IPS-NIHi11 (cell line): ENCODE results near the gene MAGI1.

ENCODE experiments used
- DNase-seq: peaks from one replicate; pipeline ENCODE4 v3.0.0; 2012; ENCODE audit warnings: mixed read lengths, low spot score

Gene MAGI1

GRCh38 chr3:66014056-66014455 lies 24.7 kb downstream of the MAGI1 start:
- no peak for DNase-seq

GRCh38 chr3:66012711-66013110 lies 26.0 kb downstream of the MAGI1 start:
- no peak for DNase-seq

DNA sequence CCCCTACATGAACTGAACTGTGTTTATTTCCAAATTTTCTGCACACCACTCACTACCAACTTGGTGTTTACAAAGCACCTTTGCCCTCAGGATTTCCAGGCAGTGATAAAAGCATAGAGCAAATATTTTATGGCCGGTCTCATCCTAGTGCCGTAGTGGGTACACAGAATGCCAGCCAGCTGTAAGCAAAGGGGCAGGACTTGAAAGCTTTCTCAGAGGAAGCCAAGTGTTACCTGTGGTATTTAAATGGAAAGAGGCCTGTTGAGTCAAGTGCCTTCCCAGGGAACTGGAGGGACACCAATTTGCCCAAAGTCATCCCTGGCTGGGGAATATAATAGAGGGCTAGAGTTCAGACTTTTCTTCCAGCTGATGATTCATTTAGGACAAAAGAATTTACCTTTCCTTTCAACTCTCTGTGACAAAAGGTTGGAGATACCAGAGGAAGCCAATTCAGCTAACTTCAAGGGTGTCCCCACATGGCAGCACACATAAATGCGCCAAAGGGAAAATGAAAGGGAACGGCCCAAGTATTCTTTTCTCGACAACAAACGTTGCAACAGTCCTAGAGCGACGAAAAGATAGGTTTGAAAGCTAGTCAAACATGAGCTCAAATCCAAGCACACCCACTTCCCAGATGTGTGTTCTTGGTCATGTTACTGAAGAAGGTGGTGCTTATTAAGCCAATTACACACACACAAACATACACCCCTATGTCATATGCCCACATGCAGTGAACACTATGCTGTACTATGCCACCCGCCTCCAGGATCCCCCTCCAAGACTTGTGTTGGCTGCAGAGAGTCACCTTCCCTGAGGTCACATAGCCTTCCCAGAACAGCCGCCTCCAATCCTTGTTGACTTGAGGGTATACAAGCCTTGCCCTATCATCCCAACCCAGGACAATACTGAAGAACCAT lies 27.7 kb downstream of the MAGI1 start:
- no peak for DNase-seq

DNA sequence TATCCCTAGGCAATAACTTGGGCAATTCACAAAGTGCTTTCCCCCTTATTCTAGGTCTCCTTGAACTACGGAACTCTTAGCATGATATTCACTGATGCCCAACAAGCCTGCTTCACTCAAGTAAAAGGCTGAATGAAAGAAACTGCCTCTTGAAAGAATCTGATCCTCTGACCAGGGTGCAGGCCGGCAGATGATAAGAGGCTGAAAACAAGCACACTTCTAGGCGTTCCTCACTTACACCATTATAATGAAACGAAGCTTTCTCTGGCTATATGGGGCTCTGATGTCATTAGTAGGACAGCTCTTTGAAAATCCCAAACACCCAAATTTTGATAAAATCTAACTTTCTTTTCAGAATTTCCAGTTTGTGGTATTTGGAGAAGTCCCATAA lies 28.4 kb downstream of the MAGI1 start:
- DNase-seq = no peak

- DNase-seq = no peak
Measured at GRCh38 chr3:66004244-66004643, 34.5 kb downstream of the MAGI1 start.

DNA sequence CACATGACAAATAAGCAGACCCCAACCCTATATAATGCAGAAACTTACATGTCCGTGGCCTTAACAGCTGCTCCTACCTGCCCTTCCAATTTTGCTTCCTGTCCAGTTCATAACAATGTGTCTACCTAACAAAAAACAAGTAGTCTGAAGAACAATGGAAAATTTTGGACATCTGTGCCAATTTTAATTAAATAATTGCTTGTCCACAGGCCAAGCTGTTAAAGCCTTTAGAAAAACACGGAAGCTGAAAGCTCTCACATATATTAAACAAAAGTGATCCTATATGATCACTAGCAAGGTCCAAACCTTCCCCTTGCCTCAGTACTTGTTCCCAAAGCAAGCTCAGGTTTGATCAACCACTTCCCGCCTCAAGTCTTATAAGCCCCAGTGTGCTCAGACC lies 37.1 kb downstream of the MAGI1 start:
- DNase-seq = no peak

DNA sequence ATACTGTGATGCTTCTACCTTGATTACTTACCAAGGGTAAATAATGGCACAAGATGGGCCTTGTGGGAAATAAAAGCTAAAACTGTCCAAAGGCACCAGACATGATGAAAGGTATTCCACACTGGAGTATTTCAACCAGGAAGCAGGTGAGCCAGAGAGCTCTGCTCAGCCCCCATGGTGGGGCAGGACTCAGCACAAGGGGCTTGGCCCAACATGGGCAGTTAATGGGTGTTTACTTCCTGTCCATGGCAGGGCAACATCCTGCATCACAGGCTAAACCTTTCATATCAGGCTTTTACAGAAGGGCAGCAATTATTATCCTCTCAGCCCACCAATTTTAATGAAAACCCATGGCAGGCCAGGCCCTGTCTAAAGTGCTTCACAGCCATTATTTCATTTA lies 38.2 kb downstream of the MAGI1 start:
- no peak for DNase-seq

GRCh38 chr3:65999606-66000005 lies 39.1 kb downstream of the MAGI1 start:
- DNase-seq = no peak

- DNase-seq = no peak
Measured at GRCh38 chr3:65996589-65996988, 42.1 kb downstream of the MAGI1 start.

GRCh38 chr3:65995515-65995914 lies 43.2 kb downstream of the MAGI1 start:
- no peak for DNase-seq

- no peak for DNase-seq
Measured at GRCh38 chr3:65995030-65995429, 43.7 kb downstream of the MAGI1 start.

DNA sequence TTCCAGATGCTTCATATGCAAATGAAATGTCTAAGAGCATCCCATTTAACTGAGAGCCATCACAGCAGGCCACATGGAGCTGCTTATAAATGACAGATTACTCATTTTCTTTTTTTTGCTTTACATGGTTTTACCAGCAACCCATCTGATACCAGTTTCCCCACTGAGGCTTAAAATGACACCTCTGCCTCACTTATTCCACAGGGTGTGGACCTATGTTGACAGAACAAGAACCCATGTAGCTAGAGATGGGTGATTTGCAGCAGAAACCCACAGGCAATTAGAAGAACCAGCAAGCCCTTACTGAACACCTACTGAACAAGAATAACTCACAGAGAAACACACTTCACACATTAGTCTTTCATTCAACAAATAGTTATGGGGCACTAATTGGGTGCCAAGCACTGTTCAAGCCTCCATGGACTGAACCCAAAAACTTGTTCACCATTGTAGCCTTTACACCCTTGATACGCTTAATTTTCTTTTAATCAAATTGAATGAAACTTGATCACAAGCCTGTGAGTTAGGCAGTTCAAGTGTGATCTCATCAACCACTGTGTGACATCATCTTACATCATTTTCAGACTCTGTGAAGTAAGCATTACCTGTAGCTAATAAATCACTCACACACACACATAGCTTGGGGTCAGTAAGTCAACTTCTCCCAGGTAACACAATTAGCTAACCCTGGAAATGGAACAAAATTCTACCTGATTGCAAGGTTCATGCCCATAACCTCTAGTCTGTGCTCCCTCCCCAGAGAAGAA lies 45.4 kb downstream of the MAGI1 start:
- no peak for DNase-seq

DNA sequence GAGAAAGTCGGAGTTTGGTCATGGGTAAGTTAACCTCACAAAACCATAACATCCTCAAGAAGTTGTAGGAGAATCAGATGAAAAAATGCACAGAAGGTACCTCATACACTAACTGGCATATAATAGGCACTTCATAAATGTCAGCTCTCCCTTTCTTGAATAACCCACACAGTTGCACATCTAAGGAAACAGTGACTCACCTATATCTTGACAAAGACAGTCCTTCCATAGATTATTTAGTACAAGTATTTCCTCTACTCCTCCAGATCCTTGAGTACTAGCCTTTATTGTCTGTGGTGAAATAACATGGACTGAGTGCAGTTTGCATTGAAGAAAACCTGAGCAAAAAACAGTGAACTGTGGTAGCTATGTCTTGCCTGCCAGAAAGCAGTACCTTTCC lies 46.6 kb downstream of the MAGI1 start:
- no peak for DNase-seq

DNA sequence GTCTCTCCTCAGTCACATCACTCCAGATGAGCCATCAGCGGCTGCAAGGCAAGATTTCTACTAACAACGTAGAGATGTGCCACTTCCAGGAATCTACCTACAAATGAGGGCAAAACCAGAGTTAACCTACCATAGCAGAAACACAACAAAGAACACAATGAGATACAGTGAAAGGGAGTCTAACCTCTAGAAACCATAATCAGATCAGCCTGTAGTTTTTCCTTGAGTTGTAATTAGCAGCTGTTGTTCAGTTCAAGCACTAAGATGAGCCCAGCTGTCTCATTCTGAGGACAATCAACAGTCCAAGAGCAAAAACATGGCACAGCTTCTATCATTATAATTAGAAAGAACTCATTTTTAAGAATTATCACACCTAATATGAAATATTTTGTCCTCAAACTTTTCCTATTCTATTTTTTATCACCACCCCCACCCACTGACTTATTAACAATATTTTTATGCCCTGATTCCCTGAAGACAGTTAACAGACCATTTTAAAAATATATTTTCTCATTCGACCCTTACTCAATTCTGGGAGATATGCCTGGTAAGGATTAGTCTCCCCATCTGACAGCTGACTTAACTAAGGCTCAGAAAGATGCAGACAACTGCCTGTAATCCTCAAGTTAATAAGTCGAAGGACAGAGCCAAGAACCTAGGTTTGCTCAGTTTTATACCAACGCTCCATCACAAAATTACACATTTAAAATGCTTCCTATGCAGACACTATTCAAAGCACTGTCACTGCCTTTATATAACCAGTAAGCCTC lies 50.1 kb downstream of the MAGI1 start:
- DNase-seq = no peak

DNA sequence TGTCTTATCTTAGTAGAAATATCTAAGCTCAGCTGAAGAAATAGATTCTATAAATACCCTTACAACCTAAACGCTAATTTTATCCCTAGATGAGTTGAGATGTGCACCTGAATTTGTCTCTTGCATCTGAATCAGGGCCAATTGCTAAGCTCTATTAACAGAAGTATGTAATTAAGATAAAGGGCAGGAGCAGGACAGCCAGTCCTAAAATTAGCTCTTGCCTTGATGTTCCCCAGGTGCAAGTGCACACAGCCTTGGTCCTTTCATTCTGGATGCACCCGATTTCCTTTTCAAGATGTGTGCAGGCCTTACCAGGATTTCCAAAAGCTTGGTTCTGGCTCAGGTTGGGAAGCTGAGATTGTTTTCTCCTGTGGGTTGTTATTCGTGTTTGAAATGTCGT lies 52.4 kb downstream of the MAGI1 start:
- DNase-seq = no peak

DNA sequence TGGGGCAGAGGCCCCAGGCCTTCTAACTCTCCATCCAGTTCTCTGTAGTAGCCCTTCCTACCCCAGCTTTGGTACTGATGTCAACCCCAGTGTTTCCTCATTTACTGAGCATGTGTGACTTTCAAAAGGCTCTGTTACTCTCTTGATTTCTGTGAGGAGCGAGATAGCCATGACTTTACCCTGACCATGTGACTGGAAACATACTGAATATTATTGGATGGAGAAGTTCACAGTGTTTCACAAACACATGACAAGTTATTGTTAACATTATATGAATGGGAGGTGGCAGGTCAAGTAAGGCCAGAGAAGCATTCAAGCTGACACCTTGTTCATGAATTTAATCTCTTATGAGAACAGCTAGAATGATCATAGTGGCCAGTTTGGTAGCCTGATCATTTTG lies 53.7 kb downstream of the MAGI1 start:
- no peak for DNase-seq

DNA sequence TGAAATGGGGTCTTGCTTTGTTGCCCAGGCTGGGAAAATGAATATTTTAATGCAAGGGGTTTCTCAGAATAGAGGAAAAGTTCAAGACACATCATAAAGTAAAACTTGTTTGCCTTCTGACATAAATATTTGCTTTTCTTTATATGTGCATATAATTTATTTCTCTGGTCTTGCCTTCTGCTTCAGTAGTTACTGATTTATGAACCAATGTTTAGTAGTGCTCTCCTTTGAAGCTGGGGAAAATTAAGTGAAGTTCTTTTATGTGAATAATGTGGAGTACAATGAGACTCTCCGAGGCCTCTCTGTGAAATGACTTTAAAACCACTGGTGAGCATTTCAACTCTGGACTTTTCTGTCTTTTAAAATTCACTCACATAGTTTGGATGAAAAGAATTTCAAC lies 55.6 kb downstream of the MAGI1 start:
- DNase-seq = no peak

GRCh38 chr3:65979731-65980130 lies 59.0 kb downstream of the MAGI1 start:
- no peak for DNase-seq

DNA sequence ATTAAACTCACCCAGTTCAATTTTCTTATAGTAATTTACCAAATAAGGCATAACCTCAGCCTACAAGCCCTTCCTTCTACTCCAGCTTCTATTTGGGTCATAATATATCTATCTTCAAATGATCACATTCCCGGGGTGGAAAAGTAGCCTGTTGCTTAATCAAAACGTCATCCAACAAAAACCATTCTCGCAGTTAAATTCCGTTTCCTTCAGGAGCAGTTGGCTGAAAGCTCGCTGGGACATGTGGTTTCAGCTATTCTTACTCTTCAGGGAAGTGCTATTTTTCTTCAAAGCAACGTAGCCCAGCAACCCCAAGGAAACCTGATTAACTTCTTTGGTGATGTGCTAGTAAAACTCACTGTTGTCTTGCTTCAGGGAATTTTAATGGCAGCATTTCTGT lies 59.6 kb downstream of the MAGI1 start:
- DNase-seq = no peak

GRCh38 chr3:65978116-65978515 lies 60.6 kb downstream of the MAGI1 start:
- no peak for DNase-seq

DNA sequence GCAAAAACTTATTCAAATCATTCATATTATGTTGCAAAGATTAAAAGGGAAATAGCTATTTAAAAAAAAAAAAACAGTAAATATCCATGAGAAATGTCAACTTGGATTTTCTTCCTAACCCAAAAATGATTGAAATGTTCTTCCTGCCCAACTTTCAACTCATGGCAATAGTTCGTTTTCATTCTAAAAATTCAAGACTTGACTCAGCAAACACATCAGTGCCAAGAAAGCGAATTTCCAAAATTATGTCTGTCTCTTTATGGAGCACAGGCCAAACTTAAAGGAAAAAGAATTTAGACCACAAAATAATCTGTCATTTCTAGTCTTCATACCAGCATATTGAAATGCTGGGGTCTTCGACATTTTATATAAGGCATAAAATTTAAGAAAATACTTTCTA lies 63.7 kb downstream of the MAGI1 start:
- no peak for DNase-seq

GRCh38 chr3:65974509-65974908 lies 64.2 kb downstream of the MAGI1 start:
- no peak for DNase-seq

DNA sequence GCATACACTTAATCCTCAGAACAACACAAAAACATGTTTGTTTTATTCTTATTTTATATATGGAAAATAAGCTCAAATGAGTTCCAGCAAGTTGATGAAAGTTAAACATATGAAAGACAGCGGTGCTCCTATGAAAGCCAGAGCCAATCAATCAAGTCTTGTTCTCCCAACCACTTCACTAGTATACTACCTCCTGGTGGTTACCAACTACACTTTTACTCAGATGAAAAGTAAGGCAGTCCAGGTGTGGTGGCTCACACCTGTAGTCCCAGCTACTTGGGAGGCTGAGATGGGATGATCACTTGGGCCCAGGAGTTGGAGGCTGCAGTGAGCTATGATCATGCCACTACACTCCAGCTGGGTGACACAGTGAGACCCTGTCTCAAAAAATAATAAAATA lies 66.0 kb downstream of the MAGI1 start:
- DNase-seq = no peak
